ENCODE data around the gene RAB11B.
"Not testable (repeated sequence)": the region's sequence is repeated elsewhere in the genome, so short reads cannot be mapped to it uniquely, and the experiment has no call there.

RAB11B gene

GRCh38 chr19:8377598-8377997, 12.6 kb upstream of the RAB11B start:
- Mint-ChIP-seq H3K27ac (peak overlapping the region in 2 of 3 experiments; percentile 18 to 33), H3K4me1 (peaks cover 5% of the 10 kb centered on the region), H3K9me3 (peaks cover 5% of the 10 kb centered on the region), H3K36me3 (ENCODE audit: low read depth) (peaks cover 35% of the 10 kb centered on the region), H3K4me3 (no peak overlapping the region), H3K27me3 (ENCODE audit: low read depth) (no peaks in the 10 kb centered on the region)
- TF ChIP-seq, protein P1, sequence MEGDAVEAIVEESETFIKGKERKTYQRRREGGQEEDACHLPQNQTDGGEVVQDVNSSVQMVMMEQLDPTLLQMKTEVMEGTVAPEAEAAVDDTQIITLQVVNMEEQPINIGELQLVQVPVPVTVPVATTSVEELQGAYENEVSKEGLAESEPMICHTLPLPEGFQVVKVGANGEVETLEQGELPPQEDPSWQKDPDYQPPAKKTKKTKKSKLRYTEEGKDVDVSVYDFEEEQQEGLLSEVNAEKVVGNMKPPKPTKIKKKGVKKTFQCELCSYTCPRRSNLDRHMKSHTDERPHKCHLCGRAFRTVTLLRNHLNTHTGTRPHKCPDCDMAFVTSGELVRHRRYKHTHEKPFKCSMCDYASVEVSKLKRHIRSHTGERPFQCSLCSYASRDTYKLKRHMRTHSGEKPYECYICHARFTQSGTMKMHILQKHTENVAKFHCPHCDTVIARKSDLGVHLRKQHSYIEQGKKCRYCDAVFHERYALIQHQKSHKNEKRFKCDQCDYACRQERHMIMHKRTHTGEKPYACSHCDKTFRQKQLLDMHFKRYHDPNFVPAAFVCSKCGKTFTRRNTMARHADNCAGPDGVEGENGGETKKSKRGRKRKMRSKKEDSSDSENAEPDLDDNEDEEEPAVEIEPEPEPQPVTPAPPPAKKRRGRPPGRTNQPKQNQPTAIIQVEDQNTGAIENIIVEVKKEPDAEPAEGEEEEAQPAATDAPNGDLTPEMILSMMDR (IDR thresholded peaks at IDR 0.05; ENCODE audit: unreplicated experiment in 3 of 3): no peak

DNA sequence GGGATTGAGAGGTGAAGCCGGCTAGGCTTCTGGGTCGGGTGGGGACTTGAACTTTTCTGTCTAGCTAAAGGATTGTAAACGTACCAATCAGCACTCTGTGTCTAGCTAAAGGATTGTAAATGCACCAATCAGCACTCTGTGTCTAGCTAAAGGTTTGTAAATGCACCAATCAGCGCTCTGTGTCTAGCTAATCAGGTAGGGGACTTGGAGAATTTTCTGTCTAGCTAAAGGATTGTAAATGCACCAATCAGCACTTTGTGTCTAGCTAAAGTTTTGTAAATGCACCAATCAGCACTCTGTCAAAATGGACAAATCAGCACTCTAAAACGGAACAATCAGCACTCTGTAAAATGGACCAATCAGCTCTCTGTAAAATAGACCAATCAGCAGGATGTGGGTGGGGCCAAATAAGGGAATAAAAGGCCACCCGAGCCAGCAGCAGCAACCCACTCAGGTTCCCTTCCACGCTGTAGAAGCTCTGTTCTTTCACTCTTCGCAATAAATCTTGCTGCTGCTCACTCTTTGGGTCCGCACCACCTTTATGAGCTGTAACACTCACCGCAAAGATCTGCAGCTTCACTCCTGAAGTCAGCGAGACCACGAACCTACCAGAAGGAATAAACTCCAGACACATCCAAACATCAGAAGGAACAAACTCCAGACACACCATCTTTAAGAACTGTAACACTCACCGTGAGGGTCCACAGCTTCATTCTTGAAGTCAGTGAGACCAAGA, 10.8 kb upstream of the RAB11B start:
- not testable (repeated sequence) for H3K4me3 Mint-ChIP-seq; H3K4me1 Mint-ChIP-seq; H3K27me3 Mint-ChIP-seq (ENCODE audit: low read depth); H3K9me3 Mint-ChIP-seq
- Mint-ChIP-seq H3K27ac (peak overlapping the region in 1 of 3 experiments; percentile 6), H3K36me3 (ENCODE audit: low read depth) (peaks cover 24% of the 10 kb centered on the region)

DNA sequence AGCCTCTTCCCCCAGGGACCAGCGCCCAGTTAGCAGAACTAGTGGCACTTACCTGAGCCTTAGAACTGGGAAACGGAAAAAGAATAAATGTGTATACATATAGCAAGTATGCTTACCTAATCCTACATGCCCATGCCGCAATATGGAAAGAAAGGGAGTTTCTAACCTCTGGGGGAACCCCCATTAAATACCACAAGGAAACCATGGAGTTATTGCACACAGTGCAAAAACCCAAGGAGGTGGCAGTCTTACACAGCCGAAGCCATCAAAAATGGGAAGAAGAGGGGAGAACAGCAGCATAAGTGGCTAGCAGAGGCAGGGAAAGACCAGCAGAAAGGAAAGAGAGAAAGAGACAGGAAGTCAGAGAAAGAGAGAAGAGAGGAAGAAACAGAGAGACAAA, 5.6 kb upstream of the RAB11B start:
- H3K36me3 Mint-ChIP-seq (ENCODE audit: low read depth): peaks cover 15% of the 10 kb centered on the region
- peak overlapping the region in 2 of 3 experiments; percentile 57 to 70 for H3K27ac Mint-ChIP-seq
- H3K9me3 Mint-ChIP-seq; H3K27me3 Mint-ChIP-seq (ENCODE audit: low read depth); H3K4me1 Mint-ChIP-seq; H3K4me3 Mint-ChIP-seq: not testable (repeated sequence)

GRCh38 chr19:8385103-8385502, 5.1 kb upstream of the RAB11B start:
- not testable (repeated sequence) for H3K4me1 Mint-ChIP-seq; H3K9me3 Mint-ChIP-seq; H3K4me3 Mint-ChIP-seq; H3K27me3 Mint-ChIP-seq (ENCODE audit: low read depth)
- Mint-ChIP-seq H3K27ac (peak overlapping the region; percentile 57 to 70 (median 58)), H3K36me3 (ENCODE audit: low read depth) (peaks cover 13% of the 10 kb centered on the region)

DNA sequence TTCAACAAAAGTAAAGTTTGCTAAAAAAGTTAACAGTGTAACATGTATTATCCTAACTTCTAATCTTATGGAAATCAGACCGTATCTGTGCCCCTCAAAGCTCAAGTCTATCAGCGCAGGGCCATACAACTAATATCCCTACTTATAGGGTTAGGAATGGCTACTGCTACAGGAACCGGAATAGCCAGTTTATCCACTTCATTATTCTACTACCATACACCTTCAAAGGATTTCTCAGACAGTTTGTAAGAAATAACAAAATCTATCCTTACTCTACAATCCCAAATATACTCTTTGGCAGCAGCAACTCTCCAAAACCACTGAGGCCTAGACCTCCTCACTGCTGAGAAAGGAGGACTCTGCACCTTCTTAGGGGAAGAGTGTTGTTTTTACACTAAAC, 4.6 kb upstream of the RAB11B start:
- H3K4me3 Mint-ChIP-seq; H3K4me1 Mint-ChIP-seq; H3K27me3 Mint-ChIP-seq (ENCODE audit: low read depth); H3K9me3 Mint-ChIP-seq; H3K36me3 Mint-ChIP-seq (ENCODE audit: low read depth): not testable (repeated sequence)
- H3K27ac Mint-ChIP-seq: peak overlapping the region; percentile 57 to 70 (median 58)

GRCh38 chr19:8386419-8386818, 3.7 kb upstream of the RAB11B start:
- H3K27ac Mint-ChIP-seq: peak overlapping the region in 1 of 3 experiments; percentile 55
- not testable (repeated sequence) for H3K27me3 Mint-ChIP-seq (ENCODE audit: low read depth); H3K9me3 Mint-ChIP-seq; H3K36me3 Mint-ChIP-seq (ENCODE audit: low read depth); H3K4me3 Mint-ChIP-seq; H3K4me1 Mint-ChIP-seq

DNA sequence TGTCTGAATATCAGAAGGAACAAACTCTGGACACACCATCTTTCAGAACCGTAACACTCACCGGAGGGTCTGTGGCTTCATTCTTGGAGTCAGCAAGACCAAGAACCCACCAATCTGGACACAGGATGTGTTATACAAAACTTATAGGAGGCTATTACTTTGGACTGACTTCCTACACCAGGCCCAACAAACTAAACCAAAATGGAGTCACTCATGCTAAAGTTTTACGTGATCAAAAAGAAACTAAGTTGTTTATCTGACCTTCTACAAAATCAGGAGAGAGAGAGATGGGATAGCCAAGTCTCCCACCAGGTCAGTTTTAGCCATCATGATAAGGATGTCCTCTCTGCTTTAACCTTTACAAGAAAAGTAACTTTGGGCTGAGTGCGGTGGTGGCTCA, 3.2 kb upstream of the RAB11B start:
- peak overlapping the region; percentile 32 to 73 (median 33) for H3K4me3 Mint-ChIP-seq
- peaks cover 11% of the 10 kb centered on the region for H3K4me1 Mint-ChIP-seq
- H3K27me3 Mint-ChIP-seq (ENCODE audit: low read depth): no peaks in the 10 kb centered on the region
- peak overlapping the region in 2 of 3 experiments; percentile 49 to 55 for H3K27ac Mint-ChIP-seq
- no peaks in the 10 kb centered on the region for H3K9me3 Mint-ChIP-seq
- peaks cover 10% of the 10 kb centered on the region for H3K36me3 Mint-ChIP-seq (ENCODE audit: low read depth)
- TF ChIP-seq, protein P1 (IDR thresholded peaks at IDR 0.05; ENCODE audit: unreplicated experiment in 3 of 3): no peak

- Mint-ChIP-seq H3K4me3 (peak overlapping the region; percentile 70 to 80 (median 78)), H3K27me3 (ENCODE audit: low read depth) (no peaks in the 10 kb centered on the region), H3K9me3 (no peaks in the 10 kb centered on the region), H3K27ac (peak overlapping the region; percentile 40 to 88 (median 66)), H3K36me3 (ENCODE audit: low read depth) (peaks cover 10% of the 10 kb centered on the region), H3K4me1 (peaks cover 21% of the 10 kb centered on the region)
- TF ChIP-seq, protein P1 (IDR thresholded peaks at IDR 0.05; ENCODE audit: unreplicated experiment in 3 of 3): no peak
Measured at GRCh38 chr19:8387688-8388611, 2.2 kb upstream of the RAB11B start.
